HG03575 (cell line): Measurements from ENCODE around the gene TNFSF12.
"Not testable (repeated sequence)": the region's sequence is repeated elsewhere in the genome, so short reads cannot be mapped to it uniquely, and the experiment has no call there.

Experiments used
- ATAC-seq: cut with Tn5 transposase; IDR thresholded peaks from one replicate; pipeline ENCODE4 v1.9.1; 2021; ENCODE audit not compliant: unreplicated experiment, insufficient number of reproducible peaks, low FRiP score; ENCODE audit errors: extremely low read depth

TNFSF12 gene

GRCh38 chr17:7580604-7581575 is 32.0 kb downstream of the TNFSF12 start:
- ATAC-seq: no peak

GRCh38 chr17:7582396-7583252 is 33.8 kb downstream of the TNFSF12 start:
- no peak for ATAC-seq

- ATAC-seq: peak; percentile 38
Measured at GRCh38 chr17:7583253-7584109, 34.6 kb downstream of the TNFSF12 start, which contains the start of gene MPDU1. Gene MPDU1, plus strand, starts transcription at chr17:7583852. Its CDS starts 11 bp downstream, at chr17:7583863.

- no peak for ATAC-seq
Measured at GRCh38 chr17:7586673-7587419, 38.0 kb downstream of the TNFSF12 start.

- no peak for ATAC-seq
Measured at GRCh38 chr17:7587420-7588151, 38.7 kb downstream of the TNFSF12 start.

- no peak for ATAC-seq
Measured at GRCh38 chr17:7588553-7589203, 39.8 kb downstream of the TNFSF12 start.

GRCh38 chr17:7589204-7589868 is 40.5 kb downstream of the TNFSF12 start:
- no peak for ATAC-seq

- no peak for ATAC-seq
Measured at GRCh38 chr17:7589891-7590691, 41.2 kb downstream of the TNFSF12 start, which contains the start of gene SOX15. Gene SOX15, minus strand, starts transcription at chr17:7590094. Its CDS starts 418 bp downstream, at chr17:7589676.

GRCh38 chr17:7590743-7591142 is 41.9 kb downstream of the TNFSF12 start:
- ATAC-seq: no peak

- no peak for ATAC-seq
Measured at GRCh38 chr17:7591596-7591995, 42.7 kb downstream of the TNFSF12 start.

- ATAC-seq: no peak
Measured at GRCh38 chr17:7592422-7593021, 43.7 kb downstream of the TNFSF12 start.

- no peak for ATAC-seq
Measured at GRCh38 chr17:7593296-7593695, 44.4 kb downstream of the TNFSF12 start.

- not testable (repeated sequence) for ATAC-seq
Measured at GRCh38 chr17:7597561-7597960, 48.7 kb downstream of the TNFSF12 start.

- no peak for ATAC-seq
Measured at GRCh38 chr17:7606280-7606679, 57.4 kb downstream of the TNFSF12 start.
